GM20000 (cell line): ENCODE results near the gene DGCR6L.
"Not testable (repeated sequence)": the region's sequence is repeated elsewhere in the genome, so short reads cannot be mapped to it uniquely, and the experiment has no call there.

Source experiments
- DNase-seq: peaks from one replicate; pipeline ENCODE4 v3.0.0; 2012; ENCODE audit warnings: low spot score
- TF ChIP-seq, protein P1 (sequence below): IDR thresholded peaks from 2 replicates; pipeline ENCODE4 v1.5.1; 2012; ENCODE audit warnings: mild to moderate bottlenecking, control low read depth; ENCODE audit errors: extremely low read depth, missing control alignments

Gene DGCR6L

DNA sequence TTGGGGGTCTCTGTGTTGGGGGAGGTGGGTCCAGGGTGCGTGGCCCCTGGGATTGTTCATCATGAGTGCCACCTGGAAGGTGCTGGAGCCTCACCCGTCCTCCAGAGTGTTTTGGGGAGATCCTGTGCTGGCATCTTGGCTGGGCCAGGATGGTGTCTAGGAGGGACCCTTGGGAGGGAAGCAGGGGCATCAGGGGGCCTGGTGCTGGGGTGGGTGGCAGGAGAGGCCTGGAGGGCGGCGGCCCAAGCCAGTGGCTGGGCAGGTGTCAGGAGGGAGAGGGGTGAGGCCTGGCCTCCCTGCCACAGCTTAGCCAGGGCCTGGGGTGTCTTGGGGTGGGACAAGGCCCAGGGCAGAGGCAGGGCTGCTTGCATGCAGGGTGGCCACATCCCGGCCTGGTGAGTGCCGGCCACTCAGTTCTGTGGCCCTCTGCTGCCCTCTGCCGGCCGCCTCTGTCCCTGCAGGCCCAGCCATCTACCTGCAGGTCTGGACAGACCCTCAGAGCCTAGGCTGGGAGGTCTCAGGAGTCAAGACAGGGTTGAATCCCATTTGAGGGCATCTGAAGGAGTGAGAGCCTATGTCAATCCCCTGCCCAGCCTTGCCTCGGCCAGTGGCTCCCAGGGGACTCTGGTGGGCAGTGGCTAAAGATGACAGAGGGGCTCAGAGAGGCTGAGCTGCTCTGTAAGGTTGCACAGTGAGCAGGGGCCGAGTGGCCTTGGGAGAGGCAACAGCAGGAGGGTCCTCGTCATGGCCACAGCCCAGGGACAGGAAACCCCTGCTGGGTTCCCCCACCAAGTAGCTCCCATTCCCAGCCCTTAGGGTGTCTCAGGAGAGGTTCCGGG lies 34.2 kb downstream of the DGCR6L start:
- TF ChIP-seq, protein P1, sequence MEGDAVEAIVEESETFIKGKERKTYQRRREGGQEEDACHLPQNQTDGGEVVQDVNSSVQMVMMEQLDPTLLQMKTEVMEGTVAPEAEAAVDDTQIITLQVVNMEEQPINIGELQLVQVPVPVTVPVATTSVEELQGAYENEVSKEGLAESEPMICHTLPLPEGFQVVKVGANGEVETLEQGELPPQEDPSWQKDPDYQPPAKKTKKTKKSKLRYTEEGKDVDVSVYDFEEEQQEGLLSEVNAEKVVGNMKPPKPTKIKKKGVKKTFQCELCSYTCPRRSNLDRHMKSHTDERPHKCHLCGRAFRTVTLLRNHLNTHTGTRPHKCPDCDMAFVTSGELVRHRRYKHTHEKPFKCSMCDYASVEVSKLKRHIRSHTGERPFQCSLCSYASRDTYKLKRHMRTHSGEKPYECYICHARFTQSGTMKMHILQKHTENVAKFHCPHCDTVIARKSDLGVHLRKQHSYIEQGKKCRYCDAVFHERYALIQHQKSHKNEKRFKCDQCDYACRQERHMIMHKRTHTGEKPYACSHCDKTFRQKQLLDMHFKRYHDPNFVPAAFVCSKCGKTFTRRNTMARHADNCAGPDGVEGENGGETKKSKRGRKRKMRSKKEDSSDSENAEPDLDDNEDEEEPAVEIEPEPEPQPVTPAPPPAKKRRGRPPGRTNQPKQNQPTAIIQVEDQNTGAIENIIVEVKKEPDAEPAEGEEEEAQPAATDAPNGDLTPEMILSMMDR, result peak; percentile 80
- peak; percentile 82 for DNase-seq

- no peak for DNase-seq
- TF ChIP-seq, protein P1, result no peak
Observed at GRCh38 chr22:20284471-20285086, 35.3 kb downstream of the DGCR6L start.

- DNase-seq, result no peak
- TF ChIP-seq, protein P1, result no peak
Observed at GRCh38 chr22:20283674-20284066, 36.2 kb downstream of the DGCR6L start.

GRCh38 chr22:20282901-20283673 lies 36.8 kb downstream of the DGCR6L start:
- no peak for DNase-seq
- TF ChIP-seq, protein P1, result no peak

DNA sequence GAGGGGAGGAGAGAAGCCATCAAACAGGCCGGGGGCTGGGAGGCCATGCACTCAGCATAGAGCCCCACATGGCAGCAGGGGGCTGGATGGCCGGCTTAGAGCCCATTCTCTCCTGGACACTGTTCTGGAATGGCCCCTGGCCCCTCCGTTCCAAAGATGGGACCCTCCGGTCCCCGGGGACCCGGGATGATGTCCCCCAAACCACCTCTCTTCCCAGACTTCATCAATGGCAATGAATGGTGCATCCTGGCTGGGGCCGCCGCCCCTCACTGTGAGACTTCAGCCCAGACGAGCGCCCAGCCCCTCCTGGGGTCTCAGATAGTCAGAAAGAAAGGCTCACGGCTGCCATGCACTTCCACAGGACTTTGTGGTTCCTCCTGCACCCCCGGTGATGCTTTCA lies 38.0 kb downstream of the DGCR6L start:
- no peak for DNase-seq
- TF ChIP-seq, protein P1, result no peak

GRCh38 chr22:20281473-20281872 lies 38.4 kb downstream of the DGCR6L start:
- DNase-seq, result not testable (repeated sequence)

DNA sequence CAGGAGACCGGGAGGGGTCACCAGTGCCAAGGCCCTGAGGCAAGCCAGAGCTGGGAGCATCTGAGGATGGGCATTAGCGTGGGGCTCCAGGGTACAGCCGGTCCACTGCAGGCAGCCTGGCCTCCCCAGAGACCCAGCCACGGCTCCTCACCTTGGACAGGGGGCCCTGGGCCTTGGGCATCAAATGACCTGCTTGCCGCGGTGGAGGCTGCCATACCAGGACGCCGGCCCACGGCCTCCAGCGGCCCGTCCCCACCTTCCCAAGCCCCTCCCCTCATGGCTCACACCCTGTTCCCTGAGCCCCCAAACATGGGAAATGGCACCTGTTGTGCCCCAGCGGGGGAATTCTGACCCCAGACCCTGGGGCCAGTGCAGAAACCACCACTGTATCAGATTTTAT lies 39.0 kb downstream of the DGCR6L start:
- no peak for DNase-seq
- TF ChIP-seq, protein P1, result no peak

- not testable (repeated sequence) for DNase-seq
Observed at GRCh38 chr22:20280163-20280562, 39.7 kb downstream of the DGCR6L start.
